HCT116 (cell line): Measurements from ENCODE around the gene TEDC1. TPM values are rescaled to one million over a fixed set of nuclear protein-coding genes. Genes with fewer than 3 reads are reported as not detected.

Experiments used
- ATAC-seq: fragments of 200-7000 bp; cut with Tn5 transposase; 2 replicates; pipeline ENCODE4 v1.9.1; 2020; ENCODE audit warnings: mild to moderate bottlenecking, moderate library complexity
- BruUV-seq: library from RNA; stranded (reverse); fragments of 400-500 nt; replicated peaks from 2 replicates; lab custom pipeline; 2021; lab: Mats Ljungman, UMichigan
- CTCF ChIA-PET: fragments of 300-600 bp; sonication (Branson Sonifier 250); formaldehyde crosslinking; loops from one replicate; lab custom pipeline; 2021; ENCODE audit warnings: antibody characterized with exemption; lab: Charles Lee
- POLR2A ChIA-PET: fragments of 300-600, 350-600 bp; sonication (Branson Sonifier 250); formaldehyde crosslinking; loops from one replicate; lab custom pipeline; 2021; ENCODE audit warnings: antibody characterized with exemption; lab: Charles Lee
- RAD21 ChIA-PET, 2 experiments: fragments of 300-600 bp; sonication (Branson Sonifier 250); formaldehyde crosslinking; loops; one replicate each; lab custom pipeline; 2023; ENCODE audit warnings: low total read pairs in 2 of 2; ENCODE audit not compliant: uncharacterized antibody in 2 of 2, unreplicated experiment in 2 of 2, low non-redundant PET in 1 of 2; lab: Charles Lee
- DNase-seq: peaks from one replicate; pipeline ENCODE4 v3.0.0-alpha.2; 2010; ENCODE audit warnings: low read depth, low spot score
- H2AFZ ChIP-seq: fragments of 200-600 bp; shearing (Covaris generic), sonication (generic); 2 replicates; pipeline ENCODE4 v1.6.1; 2017; ENCODE audit warnings: low read depth, mixed run types, mixed read lengths, antibody characterized with exemption, low read length; ENCODE audit not compliant: poor library complexity, severe bottlenecking
- H3K27ac ChIP-seq: 2 replicates; pipeline ENCODE4 v1.5.1; 2012; ENCODE audit warnings: low read depth, low read length
- H3K27me3 ChIP-seq: fragments of 200-600 bp; sonication (generic); 2 replicates; pipeline ENCODE4 v1.6.1; 2016; ENCODE audit warnings: mixed run types, low read length, mixed read lengths; ENCODE audit not compliant: insufficient read depth
- H3K36me3 ChIP-seq, 2 experiments: fragments of 200-500 bp in 1 of 2; fragments of 200-600 bp in 1 of 2; sonication (Bioruptor generic) in 1 of 2; sonication (generic) in 1 of 2; 2 replicates each; pipeline versions ENCODE4 v1.5.1 to v1.6.1; 2014 to 2016; ENCODE audit warnings: low read length in 2 of 2, inconsistent platforms in 1 of 2, mixed read lengths in 1 of 2, mixed run types in 1 of 2; ENCODE audit not compliant: insufficient read depth in 2 of 2, control insufficient read depth in 1 of 2
- H3K4me1 ChIP-seq, 2 experiments: fragments of 200-600 bp in 1 of 2; sonication (generic) in 1 of 2; 2 replicates each; pipeline versions ENCODE4 v1.5.1 to v1.6.1; 2012 to 2017; ENCODE audit warnings: low read length in 2 of 2, inconsistent platforms in 1 of 2, mild to moderate bottlenecking in 1 of 2, mixed read lengths in 1 of 2, mixed run types in 1 of 2, moderate library complexity in 1 of 2; ENCODE audit not compliant: insufficient read depth in 2 of 2, control insufficient read depth in 1 of 2
- H3K4me2 ChIP-seq: fragments of 200-600 bp; sonication (generic); 2 replicates; pipeline ENCODE4 v1.6.1; 2017; ENCODE audit warnings: mixed run types, low read length, mixed read lengths
- H3K4me3 ChIP-seq, 2 experiments: fragments of 200-600 bp in 1 of 2; sonication (generic) in 1 of 2; replicated peaks in 1 of 2; 2 replicates each; pipeline ENCODE4 v1.5.1; 2011 to 2016; ENCODE audit warnings: low read length in 2 of 2, control low read depth in 1 of 2, low read depth in 1 of 2, mild to moderate bottlenecking in 1 of 2, mixed read lengths in 1 of 2, mixed run types in 1 of 2
- H3K79me2 ChIP-seq: fragments of 200-600 bp; sonication (generic); 2 replicates; pipeline ENCODE4 v1.6.1; 2017; ENCODE audit warnings: mild to moderate bottlenecking, mixed run types, low read length, moderate library complexity, mixed read lengths; ENCODE audit not compliant: insufficient read depth
- H3K9ac ChIP-seq: fragments of 200-600 bp; sonication (generic); 2 replicates; pipeline ENCODE4 v1.6.1; 2016; ENCODE audit warnings: low read length, mixed read lengths
- H3K9me2 ChIP-seq: fragments of 200-600 bp; sonication (generic), shearing (Covaris generic); 2 replicates; pipeline ENCODE4 v1.6.1; 2017; ENCODE audit warnings: mixed run types, mild to moderate bottlenecking, moderate library complexity; ENCODE audit not compliant: insufficient read depth
- H3K9me3 ChIP-seq, 2 experiments: fragments of 200-500 bp in 1 of 2; fragments of 200-600 bp in 1 of 2; sonication (Bioruptor generic) in 1 of 2; sonication (generic) in 1 of 2; 2 replicates each; pipeline ENCODE4 v1.6.1; 2014 to 2017; ENCODE audit warnings: low read length in 2 of 2, mixed read lengths in 2 of 2, inconsistent platforms in 1 of 2, low read depth in 1 of 2, mild to moderate bottlenecking in 1 of 2, mixed run types in 1 of 2, moderate library complexity in 1 of 2; ENCODE audit not compliant: control insufficient read depth in 1 of 2, insufficient read depth in 1 of 2
- H4K20me1 ChIP-seq: fragments of 200-600 bp; sonication (generic), shearing (Covaris generic); 2 replicates; pipeline ENCODE4 v1.6.1; 2017; ENCODE audit warnings: mixed run types, mild to moderate bottlenecking, moderate library complexity; ENCODE audit not compliant: insufficient read depth
- ATF3 ChIP-seq: IDR thresholded peaks from 2 replicates; pipeline ENCODE4 v1.6.1; 2012
- CEBPB ChIP-seq: IDR thresholded peaks from 2 replicates; pipeline ENCODE4 v1.6.1; 2012; ENCODE audit warnings: low read depth
- EGR1 ChIP-seq: IDR thresholded peaks from 2 replicates; pipeline ENCODE4 v1.6.1; 2012; ENCODE audit warnings: low read depth
- EZH2phosphoT487 ChIP-seq: fragments of 200-600 bp; IDR thresholded peaks from 2 replicates; pipeline ENCODE4 v1.6.1; 2018; ENCODE audit warnings: antibody characterized with exemption, borderline replicate concordance
- FOSL1 ChIP-seq: IDR thresholded peaks from 2 replicates; pipeline ENCODE4 v1.6.1; 2012; ENCODE audit warnings: low read depth
- MAX ChIP-seq: IDR thresholded peaks from 2 replicates; pipeline ENCODE4 v1.6.1; 2012
- POLR2AphosphoS5 ChIP-seq: IDR thresholded peaks from 2 replicates; pipeline ENCODE4 v1.6.1; 2011; ENCODE audit warnings: mild to moderate bottlenecking, low read depth, low read length, moderate library complexity
- SIN3A ChIP-seq: IDR thresholded peaks from 2 replicates; pipeline ENCODE4 v1.6.1; 2012; ENCODE audit warnings: low read depth
- TCF7L2 ChIP-seq: IDR thresholded peaks from 2 replicates; pipeline ENCODE4 v1.7.0; 2011; ENCODE audit warnings: borderline replicate concordance, inconsistent platforms; ENCODE audit not compliant: insufficient read depth, insufficient read length; ENCODE audit errors: extremely low read depth
- YY1 ChIP-seq: IDR thresholded peaks from 2 replicates; pipeline ENCODE4 v1.6.1; 2011; ENCODE audit warnings: low read length, low read depth, moderate library complexity, mild to moderate bottlenecking; ENCODE audit not compliant: insufficient replicate concordance; ENCODE audit errors: extremely low read depth
- ZFX ChIP-seq: fragments of 450-650 bp; IDR thresholded peaks from 2 replicates; pipeline ENCODE4 v1.6.1; 2017
- ZNF274 ChIP-seq: fragments of 200-500 bp; sonication (Bioruptor generic); IDR thresholded peaks from 2 replicates; pipeline ENCODE4 v1.6.1; 2014; ENCODE audit warnings: mild to moderate bottlenecking, low read depth, low read length, inconsistent platforms
- intact Hi-C: fragments of 100-400 bp; cut with micrococcal nuclease; formaldehyde crosslinking; loops from 2 replicates; pipeline ENCODE4 v1.10.0; 2022
- total RNA-seq: library from RNA; stranded (reverse); gene quantifications from one replicate; pipeline ENCODE4 v1.2.1, GENCODE V29; 2021; ENCODE audit not compliant: unreplicated experiment
- TF ChIP-seq, protein P1 (sequence below): IDR thresholded peaks from 2 replicates; pipeline ENCODE4 v1.6.1; 2012; ENCODE audit warnings: low read depth

TEDC1 gene
- total RNA-seq, 1 experiment from 2014 or later: 40.4 TPM

DNA sequence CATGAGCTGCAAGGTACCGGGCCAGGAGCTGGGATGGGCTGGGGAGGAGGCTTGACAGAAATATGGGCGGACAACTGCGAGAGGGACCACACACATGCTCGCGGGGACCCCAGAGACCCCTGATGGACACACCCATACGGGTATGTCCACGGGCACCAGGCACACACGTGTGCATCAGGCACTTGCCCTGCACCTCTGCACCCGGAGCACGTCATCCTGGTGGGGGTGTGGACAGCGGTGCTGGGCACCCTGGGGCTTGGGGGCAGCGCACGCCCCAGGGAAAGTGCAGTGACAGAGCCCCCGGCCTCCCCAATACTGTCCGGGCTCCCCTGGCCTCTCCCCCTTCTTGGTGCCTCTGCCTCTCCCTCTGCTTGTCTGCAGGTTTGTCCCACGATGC lies 6.1 kb upstream of the TEDC1 start:
- TF ChIP-seq POLR2AphosphoS5 (no peak), SIN3A (no peak), EZH2phosphoT487 (no peak), ATF3 (no peak), MAX (no peak), ZFX (no peak), TCF7L2 (no peak), EGR1 (no peak), ZNF274 (no peak), YY1 (no peak), FOSL1 (no peak), CEBPB (no peak)
- TF ChIP-seq, protein P1, sequence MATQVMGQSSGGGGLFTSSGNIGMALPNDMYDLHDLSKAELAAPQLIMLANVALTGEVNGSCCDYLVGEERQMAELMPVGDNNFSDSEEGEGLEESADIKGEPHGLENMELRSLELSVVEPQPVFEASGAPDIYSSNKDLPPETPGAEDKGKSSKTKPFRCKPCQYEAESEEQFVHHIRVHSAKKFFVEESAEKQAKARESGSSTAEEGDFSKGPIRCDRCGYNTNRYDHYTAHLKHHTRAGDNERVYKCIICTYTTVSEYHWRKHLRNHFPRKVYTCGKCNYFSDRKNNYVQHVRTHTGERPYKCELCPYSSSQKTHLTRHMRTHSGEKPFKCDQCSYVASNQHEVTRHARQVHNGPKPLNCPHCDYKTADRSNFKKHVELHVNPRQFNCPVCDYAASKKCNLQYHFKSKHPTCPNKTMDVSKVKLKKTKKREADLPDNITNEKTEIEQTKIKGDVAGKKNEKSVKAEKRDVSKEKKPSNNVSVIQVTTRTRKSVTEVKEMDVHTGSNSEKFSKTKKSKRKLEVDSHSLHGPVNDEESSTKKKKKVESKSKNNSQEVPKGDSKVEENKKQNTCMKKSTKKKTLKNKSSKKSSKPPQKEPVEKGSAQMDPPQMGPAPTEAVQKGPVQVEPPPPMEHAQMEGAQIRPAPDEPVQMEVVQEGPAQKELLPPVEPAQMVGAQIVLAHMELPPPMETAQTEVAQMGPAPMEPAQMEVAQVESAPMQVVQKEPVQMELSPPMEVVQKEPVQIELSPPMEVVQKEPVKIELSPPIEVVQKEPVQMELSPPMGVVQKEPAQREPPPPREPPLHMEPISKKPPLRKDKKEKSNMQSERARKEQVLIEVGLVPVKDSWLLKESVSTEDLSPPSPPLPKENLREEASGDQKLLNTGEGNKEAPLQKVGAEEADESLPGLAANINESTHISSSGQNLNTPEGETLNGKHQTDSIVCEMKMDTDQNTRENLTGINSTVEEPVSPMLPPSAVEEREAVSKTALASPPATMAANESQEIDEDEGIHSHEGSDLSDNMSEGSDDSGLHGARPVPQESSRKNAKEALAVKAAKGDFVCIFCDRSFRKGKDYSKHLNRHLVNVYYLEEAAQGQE: no peak
- intact Hi-C loops: no loop called here
- CTCF ChIA-PET: no interaction called here

More for the DNA sequence above, 6.1 kb upstream of the TEDC1 start:
- DNase-seq: no peak
- no peak for ATAC-seq
- ChIA-PET POLR2A (no interaction called here), RAD21 (no interaction called here)
- Histone ChIP-seq H3K9ac (no peak overlapping the region), H2AFZ (no peak overlapping the region), H3K27ac (no peak overlapping the region; the same call in 1 of the 2 replicates), H3K4me2 (no peak overlapping the region), H3K9me2 (no peaks in the 10 kb centered on the region), H3K79me2 (peaks cover 5% of the 10 kb centered on the region; the same call in 1 of the 2 replicates), H3K4me3 (no peak overlapping the region), H4K20me1 (no peaks in the 10 kb centered on the region), H3K27me3 (no peaks in the 10 kb centered on the region), H3K36me3 (no peaks in the 10 kb centered on the region), H3K9me3 (no peaks in the 10 kb centered on the region), H3K4me1 (peaks cover 38 to 93% of the 10 kb centered on the region in 2 experiments)
- BruUV-seq: no TSS peak
